ENCODE results near the gene GRIA3.
"Not testable (repeated sequence)": the region's sequence is repeated elsewhere in the genome, so short reads cannot be mapped to it uniquely, and the experiment has no call there.

GRIA3 gene

GRCh38 chrX:123449335-123449734 lies 265.3 kb downstream of the GRIA3 start:
- no peak for DNase-seq (ENCODE audit: low read depth in 1 of 2, low spot score in 1 of 2)

- DNase-seq (ENCODE audit: low read depth in 1 of 2, low spot score in 1 of 2), result no peak
These were observed 266.1 kb downstream of the GRIA3 start for GRCh38 chrX:123450222-123450621.

- no peak for DNase-seq (ENCODE audit: low read depth in 1 of 2, low spot score in 1 of 2)
These were observed 270.8 kb downstream of the GRIA3 start for GRCh38 chrX:123454712-123455431.

- DNase-seq (ENCODE audit: low read depth in 1 of 2, low spot score in 1 of 2), result no peak
These were observed 271.6 kb downstream of the GRIA3 start for GRCh38 chrX:123455693-123456092.

- no peak for DNase-seq (ENCODE audit: low read depth in 1 of 2, low spot score in 1 of 2)
These were observed 280.6 kb downstream of the GRIA3 start for GRCh38 chrX:123464709-123465108.

- DNase-seq (ENCODE audit: low read depth in 1 of 2, low spot score in 1 of 2), result no peak
These were observed 284.4 kb downstream of the GRIA3 start for GRCh38 chrX:123468481-123468880.

- no peak for DNase-seq (ENCODE audit: low read depth in 1 of 2, low spot score in 1 of 2)
These were observed 291.1 kb downstream of the GRIA3 start for GRCh38 chrX:123475068-123475724.

- no peak for DNase-seq (ENCODE audit: low read depth in 1 of 2, low spot score in 1 of 2)
These were observed 292.6 kb downstream of the GRIA3 start for GRCh38 chrX:123476611-123477219.

GRCh38 chrX:123477673-123478072 lies 293.6 kb downstream of the GRIA3 start:
- DNase-seq (ENCODE audit: low read depth in 1 of 2, low spot score in 1 of 2), result no peak

GRCh38 chrX:123481913-123482851 lies 298.1 kb downstream of the GRIA3 start:
- DNase-seq (ENCODE audit: low read depth in 1 of 2, low spot score in 1 of 2), result no peak

- DNase-seq (ENCODE audit: low read depth in 1 of 2, low spot score in 1 of 2), result no peak
These were observed 302.2 kb downstream of the GRIA3 start for GRCh38 chrX:123486297-123486696.

GRCh38 chrX:123487236-123487635 lies 303.2 kb downstream of the GRIA3 start:
- DNase-seq (ENCODE audit: low read depth in 1 of 2, low spot score in 1 of 2), result no peak

GRCh38 chrX:123487669-123488068 lies 303.6 kb downstream of the GRIA3 start:
- DNase-seq (ENCODE audit: low read depth in 1 of 2, low spot score in 1 of 2), result no peak

- no peak for DNase-seq (ENCODE audit: low read depth in 1 of 2, low spot score in 1 of 2)
These were observed 304.9 kb downstream of the GRIA3 start for GRCh38 chrX:123489011-123489410.

- no peak for DNase-seq (ENCODE audit: low read depth in 1 of 2, low spot score in 1 of 2)
These were observed 309.8 kb downstream of the GRIA3 start for GRCh38 chrX:123493857-123494256.

GRCh38 chrX:123499787-123500186 lies 315.7 kb downstream of the GRIA3 start:
- DNase-seq (ENCODE audit: low read depth in 1 of 2, low spot score in 1 of 2), result no peak

- DNase-seq (ENCODE audit: low read depth in 1 of 2, low spot score in 1 of 2), result no peak
These were observed 320.0 kb downstream of the GRIA3 start for GRCh38 chrX:123504047-123504446.

- no peak for DNase-seq (ENCODE audit: low read depth in 1 of 2, low spot score in 1 of 2)
These were observed 320.7 kb downstream of the GRIA3 start for GRCh38 chrX:123504630-123505270.

- DNase-seq (ENCODE audit: low read depth in 1 of 2, low spot score in 1 of 2), result no peak
These were observed 329.7 kb downstream of the GRIA3 start for GRCh38 chrX:123513585-123514278.

- DNase-seq (ENCODE audit: low read depth in 1 of 2, low spot score in 1 of 2), result not testable (repeated sequence)
These were observed 330.2 kb downstream of the GRIA3 start for GRCh38 chrX:123514279-123514640.

Data from activated CD4-positive, alpha-beta T cell treated with anti-CD3 and anti-CD28 coated beads, Interleukin-2, amount 50 U/mL, for 24 hours (primary cell).